Neural progenitor cell (in vitro differentiated cells): ENCODE results near the gene MAPK4. TPM values are rescaled to one million over a fixed set of nuclear protein-coding genes. Genes with fewer than 3 reads are reported as not detected.

Source experiments
- DNase-seq: peaks from one replicate; pipeline ENCODE4 v3.0.0-alpha.2; 2016; ENCODE audit warnings: low spot score
- H2AFZ ChIP-seq: fragments of 200-600 bp; sonication (generic); replicated peaks from 2 replicates; pipeline ENCODE4 v1.6.1; 2016; ENCODE audit warnings: antibody characterized with exemption
- H3F3A ChIP-seq: fragments of 200-600 bp; sonication (generic); 2 replicates; pipeline ENCODE4 v1.6.1; 2016; ENCODE audit warnings: antibody characterized with exemption, low read depth
- H3K27ac ChIP-seq: fragments of 200-600 bp; sonication (generic); 2 replicates; pipeline ENCODE4 v1.5.1; 2016; ENCODE audit warnings: mild to moderate bottlenecking
- H3K27me3 ChIP-seq: fragments of 200-600 bp; sonication (generic); 2 replicates; pipeline ENCODE4 v1.6.1; 2016; ENCODE audit warnings: mild to moderate bottlenecking, moderate library complexity
- H3K36me3 ChIP-seq: fragments of 200-600 bp; sonication (generic); 2 replicates; pipeline ENCODE4 v1.5.1; 2016
- H3K4me1 ChIP-seq: fragments of 200-600 bp; sonication (generic); 2 replicates; pipeline ENCODE4 v1.6.1; 2016; ENCODE audit warnings: mixed run types
- H3K4me2 ChIP-seq: fragments of 200-600 bp; sonication (generic); 2 replicates; pipeline ENCODE4 v1.6.1; 2016
- H3K4me3 ChIP-seq: fragments of 200-600 bp; sonication (generic); 2 replicates; pipeline ENCODE4 v1.5.1; 2016
- H3K79me2 ChIP-seq: fragments of 200-600 bp; sonication (generic); 2 replicates; pipeline ENCODE4 v1.6.1; 2016; ENCODE audit warnings: low read depth
- H3K9ac ChIP-seq: fragments of 200-600 bp; sonication (generic); 2 replicates; pipeline ENCODE4 v1.6.1; 2016
- H3K9me3 ChIP-seq: fragments of 200-600 bp; sonication (generic); 2 replicates; pipeline ENCODE4 v1.5.1; 2016; ENCODE audit warnings: low read depth
- H4K20me1 ChIP-seq: fragments of 200-600 bp; sonication (generic); 2 replicates; pipeline ENCODE4 v1.6.1; 2016; ENCODE audit warnings: low read depth
- H3K27ac Mint-ChIP-seq: 3 replicates; pipeline ENCODE4 v1.8.0; 2021; ENCODE audit warnings: mixed read lengths
- H3K27me3 Mint-ChIP-seq: 2 replicates; pipeline ENCODE4 v1.8.0; 2022; ENCODE audit warnings: low read depth, mild to moderate bottlenecking, inconsistent platforms, moderate library complexity, mixed read lengths; ENCODE audit not compliant: insufficient read depth
- H3K36me3 Mint-ChIP-seq: 3 replicates; pipeline ENCODE4 v1.8.0; 2021; ENCODE audit warnings: mixed read lengths
- H3K4me1 Mint-ChIP-seq: 3 replicates; pipeline ENCODE4 v1.8.0; 2021; ENCODE audit warnings: mixed read lengths
- H3K4me3 Mint-ChIP-seq: 3 replicates; pipeline ENCODE4 v1.8.0; 2021; ENCODE audit warnings: mild to moderate bottlenecking, moderate library complexity, mixed read lengths
- H3K9me3 Mint-ChIP-seq: 3 replicates; pipeline ENCODE4 v1.8.0; 2020; ENCODE audit warnings: mixed read lengths
- CTCF ChIP-seq: fragments of 200-600 bp; sonication (generic); IDR thresholded peaks from 2 replicates; pipeline ENCODE4 v1.5.1; 2017; ENCODE audit warnings: antibody characterized with exemption, mild to moderate bottlenecking
- EZH2 ChIP-seq: fragments of 200-600 bp; sonication (generic); IDR thresholded peaks from 2 replicates; pipeline ENCODE4 v1.6.1; 2017; ENCODE audit warnings: antibody characterized with exemption, mild to moderate bottlenecking, moderate library complexity
- EZH2phosphoT487 ChIP-seq: fragments of 200-600 bp; sonication (generic); IDR thresholded peaks from 2 replicates; pipeline ENCODE4 v1.6.1; 2017; ENCODE audit warnings: antibody characterized with exemption
- total RNA-seq: library from RNA; depleted of rRNA; stranded (reverse); fragments of >200 nt; gene quantifications from 2 replicates; pipeline ENCODE4 v1.2.3, GENCODE V29; 2015; ENCODE audit warnings: low replicate concordance

The MAPK4 gene
- total RNA-seq, 1 donor from 2014 or later = 7.0 TPM

GRCh38 chr18:50754297-50754696, 194.4 kb downstream of the MAPK4 start:
- Mint-ChIP-seq H3K4me3 (no peak overlapping the region), H3K36me3 (no peaks in the 10 kb centered on the region)
- no peak for DNase-seq

GRCh38 chr18:50757358-50757757, 197.5 kb downstream of the MAPK4 start:
- Histone ChIP-seq H2AFZ (no peak overlapping the region), H4K20me1 (no peaks in the 10 kb centered on the region), H3K9ac (no peak overlapping the region), H3F3A (no peaks in the 10 kb centered on the region), H3K27ac (no peak overlapping the region), H3K4me3 (no peak overlapping the region), H3K9me3 (no peaks in the 10 kb centered on the region), H3K36me3 (no peaks in the 10 kb centered on the region), H3K27me3 (no peaks in the 10 kb centered on the region), H3K4me2 (no peak overlapping the region), H3K4me1 (no peaks in the 10 kb centered on the region), H3K79me2 (no peaks in the 10 kb centered on the region)
- Mint-ChIP-seq H3K27me3 (peaks cover 5% of the 10 kb centered on the region), H3K4me3 (no peak overlapping the region), H3K36me3 (no peaks in the 10 kb centered on the region), H3K4me1 (no peaks in the 10 kb centered on the region), H3K9me3 (peaks cover 14% of the 10 kb centered on the region), H3K27ac (no peak overlapping the region)
- no peak for DNase-seq
- TF ChIP-seq CTCF = no peak
- TF ChIP-seq EZH2 = no peak
- TF ChIP-seq EZH2phosphoT487 = no peak

More at GRCh38 chr18:50754297-50754696, 194.4 kb downstream of the MAPK4 start:
- H3K27me3 Mint-ChIP-seq = peaks cover 10% of the 10 kb centered on the region
- peaks cover 27% of the 10 kb centered on the region for H3K4me1 ChIP-seq
- no peaks in the 10 kb centered on the region for H4K20me1 ChIP-seq
- H3K4me3 ChIP-seq = no peak overlapping the region
- no peak overlapping the region for H3K27ac ChIP-seq
- H3K9me3 ChIP-seq = no peaks in the 10 kb centered on the region
- no peaks in the 10 kb centered on the region for H3K79me2 ChIP-seq
- H3K4me2 ChIP-seq = no peak overlapping the region
- peaks cover 18% of the 10 kb centered on the region for H3K9me3 Mint-ChIP-seq
- no peaks in the 10 kb centered on the region for H3K27me3 ChIP-seq
- H3F3A ChIP-seq = peaks cover 10% of the 10 kb centered on the region
- no peak overlapping the region for H2AFZ ChIP-seq
- H3K27ac Mint-ChIP-seq = no peak overlapping the region
- H3K4me1 Mint-ChIP-seq = peaks cover 26% of the 10 kb centered on the region
- no peak overlapping the region for H3K9ac ChIP-seq
- TF ChIP-seq EZH2 (no peak), CTCF (no peak), EZH2phosphoT487 (no peak)
- H3K36me3 ChIP-seq = no peaks in the 10 kb centered on the region

- TF ChIP-seq EZH2 (no peak), EZH2phosphoT487 (no peak), CTCF (no peak)
- peaks cover 12% of the 10 kb centered on the region for H3K9me3 ChIP-seq
- H3K27ac ChIP-seq = no peak overlapping the region
- Mint-ChIP-seq H3K27ac (no peak overlapping the region), H3K27me3 (peaks cover 3% of the 10 kb centered on the region), H3K4me3 (no peak overlapping the region), H3K9me3 (peaks cover 54% of the 10 kb centered on the region), H3K4me1 (no peaks in the 10 kb centered on the region), H3K36me3 (peaks cover 2% of the 10 kb centered on the region)
- peaks cover 5% of the 10 kb centered on the region for H3K36me3 ChIP-seq
- H3K27me3 ChIP-seq = no peaks in the 10 kb centered on the region
- no peak overlapping the region for H3K4me2 ChIP-seq
- H3K9ac ChIP-seq = no peak overlapping the region
- no peak overlapping the region for H3K4me3 ChIP-seq
- H4K20me1 ChIP-seq = no peaks in the 10 kb centered on the region
- no peaks in the 10 kb centered on the region for H3F3A ChIP-seq
- no peaks in the 10 kb centered on the region for H3K79me2 ChIP-seq
- DNase-seq = no peak
- H3K4me1 ChIP-seq = no peaks in the 10 kb centered on the region
- no peak overlapping the region for H2AFZ ChIP-seq
These were observed 209.6 kb downstream of the MAPK4 start for GRCh38 chr18:50769463-50769862.

GRCh38 chr18:50775207-50775606, 215.3 kb downstream of the MAPK4 start:
- Histone ChIP-seq H2AFZ (no peak overlapping the region), H3K9me3 (no peaks in the 10 kb centered on the region), H3K4me1 (peaks cover 8% of the 10 kb centered on the region), H3K4me3 (no peak overlapping the region), H3K36me3 (no peaks in the 10 kb centered on the region), H4K20me1 (no peaks in the 10 kb centered on the region), H3F3A (peaks cover 6% of the 10 kb centered on the region), H3K27me3 (no peaks in the 10 kb centered on the region), H3K27ac (no peak overlapping the region), H3K9ac (no peak overlapping the region), H3K4me2 (no peak overlapping the region), H3K79me2 (no peaks in the 10 kb centered on the region)
- no peak overlapping the region for H3K4me3 Mint-ChIP-seq
- no peaks in the 10 kb centered on the region for H3K36me3 Mint-ChIP-seq
- no peak for TF ChIP-seq CTCF
- TF ChIP-seq EZH2 = no peak
- TF ChIP-seq EZH2phosphoT487 = no peak
- peaks cover 24% of the 10 kb centered on the region for H3K9me3 Mint-ChIP-seq
- H3K27ac Mint-ChIP-seq = no peak overlapping the region
- peaks cover 5% of the 10 kb centered on the region for H3K27me3 Mint-ChIP-seq
- H3K4me1 Mint-ChIP-seq = peaks cover 10% of the 10 kb centered on the region
- no peak for DNase-seq
